NAMALWA (cell line): ENCODE data around the gene TRIM68.
A peak's percentile ranks its signal among the peaks of the same experiment; 100 is the strongest.

ENCODE experiments used
- DNase-seq: peaks from one replicate; pipeline ENCODE4 v3.0.0-alpha.2; 2015; ENCODE audit warnings: low spot score

Gene TRIM68

GRCh38 chr11:4607781-4608666 lies at the start of gene TRIM68:
Gene TRIM68 (minus strand): TSS chr11:4608231. CDS start chr11:4605504, 2,727 bp downstream.
- DNase-seq = peak; percentile 96

GRCh38 chr11:4654635-4655369 lies 46.8 kb upstream of the TRIM68 start:
- DNase-seq = no peak

- DNase-seq = no peak
Measured at GRCh38 chr11:4647766-4648165, 39.7 kb upstream of the TRIM68 start.

GRCh38 chr11:4645974-4646373 lies 37.9 kb upstream of the TRIM68 start:
- no peak for DNase-seq

GRCh38 chr11:4644233-4644632 lies 36.2 kb upstream of the TRIM68 start:
- DNase-seq = no peak

GRCh38 chr11:4643682-4644081 lies 35.7 kb upstream of the TRIM68 start, which contains the start of gene OR51E1:
Gene OR51E1 (plus strand): TSS chr11:4643982. CDS start chr11:4652527, 8,545 bp downstream.
- DNase-seq = no peak

- no peak for DNase-seq
Measured at GRCh38 chr11:4643076-4643475, 35.0 kb upstream of the TRIM68 start.

- DNase-seq = no peak
Measured at GRCh38 chr11:4642043-4642442, 34.0 kb upstream of the TRIM68 start.

- DNase-seq = no peak
Measured at GRCh38 chr11:4641501-4641900, 33.5 kb upstream of the TRIM68 start.

GRCh38 chr11:4639931-4640330 lies 31.9 kb upstream of the TRIM68 start:
- DNase-seq = no peak

- no peak for DNase-seq
Measured at GRCh38 chr11:4637662-4638047, 29.6 kb upstream of the TRIM68 start.

GRCh38 chr11:4636962-4637661 lies 29.1 kb upstream of the TRIM68 start, which contains the start of gene OR51D1:
Gene OR51D1 (plus strand): TSS chr11:4637477. CDS start chr11:4639791, 2,314 bp downstream.
- peak; percentile 73 for DNase-seq

GRCh38 chr11:4636136-4636535 lies 28.1 kb upstream of the TRIM68 start:
- DNase-seq = no peak

- DNase-seq = peak; percentile 82
Measured at GRCh38 chr11:4626207-4627099, 18.4 kb upstream of the TRIM68 start.

- no peak for DNase-seq
Measured at GRCh38 chr11:4619514-4619913, 11.5 kb upstream of the TRIM68 start.

GRCh38 chr11:4615856-4616444 lies 7.9 kb upstream of the TRIM68 start:
- DNase-seq = no peak

- no peak for DNase-seq
Measured at GRCh38 chr11:4611986-4612385, 4.0 kb upstream of the TRIM68 start.

- DNase-seq = no peak
Measured at GRCh38 chr11:4610258-4610935, 2.4 kb upstream of the TRIM68 start.

- peak; percentile 7 for DNase-seq
Measured at GRCh38 chr11:4607096-4607495, 935 bp downstream of the TRIM68 start.
